HG03571 (cell line): ENCODE measurements around the gene P2RX3.
"Not testable (repeated sequence)": the region's sequence is repeated elsewhere in the genome, so short reads cannot be mapped to it uniquely, and the experiment has no call there.

Experiments
- ATAC-seq: cut with Tn5 transposase; IDR thresholded peaks from one replicate; pipeline ENCODE4 v1.9.1; 2021; ENCODE audit not compliant: unreplicated experiment

Gene P2RX3

GRCh38 chr11:57348052-57348451, 9.9 kb downstream of the P2RX3 start:
- no peak for ATAC-seq

DNA sequence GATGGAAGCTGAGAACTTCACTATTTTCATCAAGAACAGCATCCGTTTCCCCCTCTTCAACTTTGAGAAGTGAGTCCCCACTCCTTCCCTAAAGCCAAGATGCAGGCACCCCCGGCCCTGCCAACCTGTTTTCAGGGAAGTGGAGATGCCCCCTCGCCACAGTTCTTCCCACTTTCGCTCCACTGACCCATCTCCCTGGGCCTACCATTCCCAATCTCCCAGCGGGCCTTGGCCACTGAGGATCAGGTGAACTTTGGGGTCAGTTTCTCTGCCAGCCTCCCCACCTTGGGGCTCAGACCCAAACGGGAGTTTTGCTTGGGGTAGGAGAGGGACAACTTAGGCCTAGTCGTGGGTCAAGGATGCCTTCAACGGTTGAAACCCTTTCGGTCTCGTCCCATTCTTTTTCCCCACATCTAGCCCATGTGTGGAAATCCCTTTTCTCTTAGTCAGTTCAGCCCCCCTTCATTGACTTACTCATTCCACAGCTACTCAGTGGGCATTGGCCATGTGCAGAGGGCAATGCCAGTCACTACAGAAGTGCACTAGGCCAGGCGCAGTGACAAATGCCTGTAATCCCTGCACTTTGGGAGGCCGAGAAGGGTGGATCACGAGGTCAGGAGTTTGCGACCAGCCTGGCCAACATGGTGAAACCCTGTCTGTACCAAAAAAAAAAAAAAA, 10.6 kb downstream of the P2RX3 start:
- no peak for ATAC-seq

DNA sequence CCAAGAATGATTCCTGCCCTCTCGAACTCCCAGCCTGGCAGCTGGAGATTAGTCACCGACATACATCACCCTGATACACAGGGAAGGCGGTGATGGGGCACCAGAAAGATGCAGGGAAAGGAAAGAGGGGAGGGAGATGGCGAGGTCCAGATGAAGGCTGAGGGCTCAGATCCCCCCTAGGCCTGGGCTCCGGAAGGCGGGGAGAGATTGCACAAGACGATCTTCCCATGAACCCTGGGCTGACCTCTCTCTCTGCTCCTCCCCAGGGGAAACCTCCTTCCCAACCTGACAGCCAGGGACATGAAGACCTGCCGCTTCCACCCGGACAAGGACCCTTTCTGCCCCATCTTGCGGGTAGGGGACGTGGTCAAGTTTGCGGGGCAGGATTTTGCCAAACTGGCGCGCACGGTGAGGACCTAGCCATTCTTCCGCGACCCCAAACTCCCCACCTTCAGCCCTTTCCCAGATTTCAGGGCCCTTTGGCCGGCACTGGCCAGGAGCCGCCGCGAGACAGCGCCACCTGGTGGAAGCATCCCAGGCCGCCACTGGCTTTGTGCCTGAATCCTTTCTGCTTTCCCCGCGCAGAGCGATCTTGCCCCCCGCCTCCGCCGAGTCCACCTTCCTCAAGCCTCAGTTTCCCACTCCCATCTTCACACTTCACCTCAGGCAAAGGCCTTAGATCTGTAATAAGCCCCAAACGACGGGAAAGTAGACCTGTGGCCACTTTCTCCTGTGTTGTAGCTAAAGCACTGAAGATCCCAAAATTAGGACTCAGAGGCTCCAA, 11.5 kb downstream of the P2RX3 start:
- no peak for ATAC-seq

GRCh38 chr11:57353036-57353435, 14.9 kb downstream of the P2RX3 start:
- ATAC-seq, result no peak

- no peak for ATAC-seq
These were observed 15.3 kb downstream of the P2RX3 start for GRCh38 chr11:57353446-57353845.

DNA sequence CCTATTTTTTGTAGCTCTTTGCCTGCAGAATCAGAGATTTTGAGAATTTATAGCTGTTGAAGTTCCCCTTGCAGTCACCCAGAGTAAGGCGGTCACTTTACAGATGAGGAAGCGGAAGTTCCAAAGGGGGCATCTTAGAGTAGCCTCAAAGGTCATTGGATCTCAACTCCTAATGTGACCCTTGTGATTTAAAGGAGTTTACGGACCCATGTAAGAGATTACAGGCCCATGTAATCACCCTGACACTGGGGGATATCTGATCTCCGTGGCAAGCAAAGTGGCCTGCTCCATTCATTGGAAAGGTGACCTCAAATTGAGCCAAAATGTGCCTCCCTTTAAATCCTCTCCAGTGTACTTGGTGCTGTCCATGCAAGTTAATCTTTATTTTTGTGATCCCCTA, 15.7 kb downstream of the P2RX3 start:
- ATAC-seq, result no peak

DNA sequence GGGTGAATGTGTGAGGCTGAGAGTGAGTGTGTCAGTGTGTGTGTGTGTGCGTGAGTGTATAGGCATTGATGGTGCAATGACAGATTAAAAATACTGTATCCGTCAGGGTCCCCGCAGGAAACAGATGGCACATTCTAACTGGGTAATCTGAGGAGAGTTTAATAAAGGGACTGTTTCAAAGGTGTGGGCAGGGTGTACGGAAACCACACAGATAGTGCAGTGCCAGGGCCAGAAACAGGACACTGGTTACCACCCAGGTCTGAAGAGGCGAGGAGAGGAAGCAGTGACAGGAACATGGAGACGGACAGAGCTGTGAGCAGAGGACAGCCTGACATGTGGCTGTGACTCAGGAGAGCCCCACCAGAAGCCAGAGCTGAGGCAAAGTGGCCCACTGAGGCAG, 16.5 kb downstream of the P2RX3 start:
- no peak for ATAC-seq

- no peak for ATAC-seq
These were observed 18.1 kb downstream of the P2RX3 start for GRCh38 chr11:57356268-57356667.

DNA sequence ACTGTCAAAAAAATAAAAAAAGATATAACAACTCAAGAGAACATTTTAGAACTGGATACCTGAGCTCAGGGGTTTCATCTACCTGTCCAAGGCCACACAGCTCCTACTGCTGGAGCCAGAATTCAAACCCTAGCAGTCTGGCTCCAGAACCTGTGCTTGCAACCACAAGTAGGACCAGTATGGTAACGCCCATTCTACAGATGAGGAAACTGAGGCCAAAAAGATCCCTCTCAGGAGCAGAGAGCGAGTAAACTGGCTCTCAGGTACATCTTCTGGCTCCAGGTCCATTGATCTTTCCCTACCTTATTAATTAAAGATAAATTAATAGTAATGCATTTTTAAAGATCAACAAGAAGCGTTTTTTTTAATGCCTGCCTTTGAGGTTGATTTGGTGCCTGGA, 19.2 kb downstream of the P2RX3 start:
- no peak for ATAC-seq

GRCh38 chr11:57357856-57358255, 19.7 kb downstream of the P2RX3 start:
- no peak for ATAC-seq

DNA sequence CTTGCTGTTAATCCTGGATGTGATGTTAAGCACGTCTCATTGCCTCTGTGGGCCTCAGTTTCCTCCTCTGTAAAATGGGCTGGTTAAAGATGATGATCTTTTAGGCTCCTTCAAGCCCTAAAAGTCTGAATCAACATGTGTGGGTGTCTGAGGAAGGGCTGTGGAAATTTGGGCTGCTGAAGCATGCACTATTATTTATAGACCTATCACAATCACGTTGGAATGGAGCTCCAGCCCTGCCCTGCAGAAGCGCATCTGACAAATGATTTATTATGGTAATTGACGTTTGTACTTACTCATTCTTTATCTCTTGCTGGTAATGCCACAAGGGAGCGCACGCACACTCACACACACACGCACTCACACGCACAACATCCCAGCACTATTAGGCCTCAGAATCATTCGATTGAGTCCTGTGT, 20.4 kb downstream of the P2RX3 start:
- ATAC-seq, result no peak

DNA sequence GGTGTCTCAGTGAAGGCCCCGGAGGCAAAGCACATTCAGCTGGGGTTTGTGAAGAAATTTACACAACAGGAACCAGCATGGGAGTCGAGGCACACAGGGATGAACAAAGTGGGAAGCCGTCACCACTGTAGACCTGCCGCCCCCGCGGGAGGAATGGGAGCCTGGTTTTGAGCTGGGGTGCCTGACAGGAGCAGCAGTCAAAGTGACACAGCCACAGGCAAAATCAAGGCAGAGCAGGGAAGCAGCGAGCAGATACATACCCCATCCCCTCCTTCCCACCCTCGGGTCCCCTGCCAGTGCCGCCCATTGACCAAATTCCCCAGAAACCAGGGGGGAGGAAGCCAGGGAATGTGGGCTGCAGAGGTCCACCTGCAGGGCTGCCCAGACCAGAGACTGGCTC, 20.8 kb downstream of the P2RX3 start:
- ATAC-seq, result no peak

GRCh38 chr11:57359396-57359795, 21.2 kb downstream of the P2RX3 start:
- ATAC-seq, result no peak

DNA sequence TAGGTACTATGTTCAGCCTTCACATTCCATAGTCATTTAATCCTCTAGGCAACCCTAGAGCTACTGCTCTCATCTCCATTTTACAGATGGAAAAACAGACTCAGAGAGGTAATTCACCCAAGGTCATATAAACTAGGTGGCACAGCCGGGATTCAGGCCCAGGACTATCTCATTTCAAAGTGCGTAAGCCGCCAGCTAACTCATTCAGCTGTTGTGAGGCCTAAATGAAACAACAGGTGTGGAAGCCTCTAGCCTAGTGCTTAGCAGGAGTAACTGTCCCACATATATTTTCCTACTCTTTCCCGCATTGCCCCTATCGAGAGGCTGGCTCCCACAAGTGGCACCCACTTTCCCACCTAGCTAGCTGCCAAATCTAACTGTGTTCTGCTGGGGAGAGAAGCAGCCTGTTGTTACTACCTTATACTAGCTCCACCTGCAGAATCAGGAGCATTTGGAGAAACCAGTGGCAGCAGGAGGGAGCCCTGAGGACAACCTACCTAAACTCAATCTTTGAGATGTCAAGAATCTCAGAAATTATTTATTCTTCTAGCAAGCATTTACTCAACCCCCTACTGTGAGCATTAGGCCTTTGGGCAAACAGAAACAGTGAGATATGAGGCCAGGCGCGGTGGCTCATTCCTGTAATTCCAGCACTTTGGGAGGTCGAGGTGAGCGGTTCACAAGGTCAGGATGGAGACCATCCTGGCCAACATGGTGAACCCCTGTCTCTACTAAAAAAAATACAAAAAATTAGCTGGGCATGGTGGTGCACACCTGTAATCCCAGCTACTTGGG, 21.9 kb downstream of the P2RX3 start:
- no peak for ATAC-seq

DNA sequence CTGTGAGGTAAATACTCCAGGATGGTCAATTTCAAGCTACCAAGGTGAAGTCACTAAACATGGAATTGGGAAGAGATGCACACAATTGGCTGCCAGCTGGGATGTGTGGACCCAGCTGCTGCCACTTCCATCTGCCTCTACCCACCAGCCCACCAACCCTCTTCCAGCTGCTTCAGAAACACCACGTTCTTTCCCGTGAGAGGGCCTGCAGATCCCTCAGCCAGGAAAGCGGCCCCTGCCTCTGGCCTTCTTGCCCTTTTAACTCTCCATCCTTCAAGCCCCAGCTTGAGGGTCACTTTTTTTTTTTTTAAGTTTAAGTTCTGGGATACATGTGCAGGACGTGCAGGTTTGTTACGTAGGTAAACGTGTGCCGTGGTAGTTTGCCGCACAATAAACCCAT, 22.8 kb downstream of the P2RX3 start:
- no peak for ATAC-seq

- ATAC-seq, result not testable (repeated sequence)
These were observed 23.3 kb downstream of the P2RX3 start for GRCh38 chr11:57361420-57361819.

- ATAC-seq, result no peak
These were observed 23.8 kb downstream of the P2RX3 start for GRCh38 chr11:57361926-57362325.

DNA sequence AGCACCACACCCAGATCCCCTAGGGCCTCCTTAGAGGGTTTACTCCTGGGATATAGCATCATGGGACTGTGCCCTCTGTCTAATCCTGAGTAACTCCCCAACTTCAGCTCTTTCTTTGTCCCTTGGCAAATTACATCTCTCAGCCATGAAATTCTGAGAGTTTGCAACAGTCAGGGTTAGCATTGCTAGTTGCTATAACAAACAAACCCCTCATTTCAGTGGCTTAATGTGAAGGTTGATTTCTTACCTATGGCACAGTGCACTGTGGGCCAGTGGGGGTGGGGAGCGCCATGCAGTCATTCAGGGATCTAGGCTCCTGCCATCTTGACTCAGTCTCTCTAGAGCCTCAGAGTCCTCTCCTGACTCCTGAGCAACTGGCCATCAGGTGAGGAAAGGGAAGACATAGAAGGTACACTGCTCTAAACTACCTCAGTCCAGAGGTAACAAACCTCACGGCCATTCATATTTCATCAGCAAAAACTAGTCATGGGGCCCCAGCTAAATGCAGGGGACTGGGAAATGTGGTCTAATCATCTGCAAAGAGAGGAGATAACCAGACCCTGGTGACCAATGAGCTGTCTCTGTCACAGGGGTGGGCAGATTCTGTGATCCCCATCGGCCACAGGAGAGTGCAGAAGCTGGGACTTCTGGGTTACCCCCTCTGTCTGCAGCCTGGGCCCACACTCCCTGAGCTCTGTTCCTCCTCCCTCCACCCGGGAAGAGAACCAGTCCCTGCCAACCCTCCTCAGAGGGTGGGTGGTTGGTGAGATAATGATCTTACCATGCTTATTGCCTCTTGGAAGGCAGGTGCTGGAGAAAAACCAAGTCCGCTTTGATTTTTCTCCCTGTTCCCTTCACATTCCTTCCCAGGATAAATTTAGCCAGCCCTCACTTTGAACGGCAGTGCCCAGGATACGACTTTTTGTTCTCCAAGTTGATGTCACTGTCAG, 25.3 kb downstream of the P2RX3 start:
- ATAC-seq, result no peak

GRCh38 chr11:57364851-57365660, 26.9 kb downstream of the P2RX3 start:
- ATAC-seq, result no peak
